PC-3 (cell line): ENCODE data around the gene ASB2. TPM values are rescaled to one million over a fixed set of nuclear protein-coding genes. Genes with fewer than 3 reads are reported as not detected.

Experiments
- ATAC-seq: fragments of 200-7000 bp; cut with Tn5 transposase; 2 replicates; pipeline ENCODE4 v1.9.1; 2020; ENCODE audit warnings: mild to moderate bottlenecking, moderate library complexity
- BruUV-seq: library from RNA; stranded (reverse); fragments of 400-500 nt; replicated peaks from 2 replicates; lab custom pipeline; 2021; lab: Mats Ljungman, UMichigan
- CTCF ChIA-PET: fragments of 300-600 bp; sonication (Branson Sonifier 250); formaldehyde crosslinking; loops from one replicate; lab custom pipeline; 2022; ENCODE audit warnings: antibody characterized with exemption; lab: Charles Lee
- POLR2A ChIA-PET: fragments of 300-600 bp; sonication (Branson Sonifier 250); formaldehyde crosslinking; loops from one replicate; lab custom pipeline; 2022; ENCODE audit warnings: antibody characterized with exemption; ENCODE audit not compliant: unreplicated experiment; lab: Charles Lee
- DNase-seq: peaks from one replicate; pipeline ENCODE4 v3.0.0-alpha.2; 2015
- H2AFZ ChIP-seq: fragments of 300-600 bp; sonication (generic); 2 replicates; pipeline ENCODE4 v1.6.0; 2016; ENCODE audit warnings: antibody characterized with exemption, low read length
- H3F3A ChIP-seq: fragments of 300-600 bp; sonication (generic); one replicate; pipeline ENCODE4 v1.6.0; 2017; ENCODE audit warnings: antibody characterized with exemption, low read length, control low read depth, mild to moderate bottlenecking; ENCODE audit not compliant: unreplicated experiment
- H3K27ac ChIP-seq: fragments of 300-600 bp; sonication (generic); 2 replicates; pipeline ENCODE4 v1.5.1; 2016; ENCODE audit warnings: mild to moderate bottlenecking, low read length
- H3K27me3 ChIP-seq: fragments of 300-600 bp; sonication (generic); 2 replicates; pipeline ENCODE4 v1.6.1; 2016; ENCODE audit warnings: low read length, mixed read lengths
- H3K36me3 ChIP-seq: fragments of 300-600 bp; sonication (generic); 2 replicates; pipeline ENCODE4 v1.6.1; 2016; ENCODE audit warnings: low read depth, mixed run types, low read length, mixed read lengths
- H3K4me1 ChIP-seq: fragments of 300-600 bp; sonication (generic); 2 replicates; pipeline ENCODE4 v1.5.1; 2016; ENCODE audit warnings: low read length; ENCODE audit not compliant: insufficient read depth
- H3K4me2 ChIP-seq: fragments of 300-600 bp; sonication (generic); 2 replicates; pipeline ENCODE4 v1.6.0; 2016; ENCODE audit warnings: low read length
- H3K4me3 ChIP-seq: fragments of 300-600 bp; sonication (generic); 2 replicates; pipeline ENCODE4 v1.5.1; 2016; ENCODE audit warnings: mild to moderate bottlenecking, low read length, mixed read lengths
- H3K79me2 ChIP-seq: fragments of 300-600 bp; sonication (generic); 2 replicates; pipeline ENCODE4 v1.6.1; 2017; ENCODE audit warnings: low read length, mixed read lengths
- H3K9ac ChIP-seq: fragments of 300-600 bp; sonication (generic); 2 replicates; pipeline ENCODE4 v1.6.0; 2016; ENCODE audit warnings: mild to moderate bottlenecking, low read length
- H3K9me2 ChIP-seq: fragments of 300-600 bp; sonication (generic); replicated peaks from 2 replicates; pipeline ENCODE4 v1.6.1; 2016; ENCODE audit warnings: mixed run types, low read length, mixed read lengths
- H3K9me3 ChIP-seq: fragments of 300-600 bp; sonication (generic); 2 replicates; pipeline ENCODE4 v1.6.1; 2016; ENCODE audit warnings: low read length, mixed read lengths
- H4K20me1 ChIP-seq: fragments of 300-600 bp; sonication (generic); 2 replicates; pipeline ENCODE4 v1.6.1; 2016; ENCODE audit warnings: low read length, mixed read lengths
- EZH2 ChIP-seq: fragments of 300-600 bp; sonication (generic); IDR thresholded peaks from one replicate; pipeline ENCODE4 v1.6.1; 2017; ENCODE audit warnings: antibody characterized with exemption, mild to moderate bottlenecking, low read length; ENCODE audit not compliant: unreplicated experiment
- EZH2phosphoT487 ChIP-seq: fragments of 300-600 bp; sonication (generic); IDR thresholded peaks from 2 replicates; pipeline ENCODE4 v1.6.1; 2018; ENCODE audit warnings: mild to moderate bottlenecking, antibody characterized with exemption, low read length, borderline replicate concordance
- intact Hi-C: fragments of 100-400 bp; cut with micrococcal nuclease; formaldehyde crosslinking; loops from 2 replicates; pipeline ENCODE4 v1.9.0; 2023
- microRNA-seq: library from miRNA; unstranded; fragments of <30 nt; microRNA quantifications from one replicate; pipeline ENCODE4 v1.1.0, GENCODE V29; 2020; ENCODE audit not compliant: unreplicated experiment
- total RNA-seq: library from RNA; depleted of rRNA; stranded (reverse); fragments of >200 nt; gene quantifications from 2 replicates; pipeline ENCODE4 v1.2.3, GENCODE V29; 2014; rRNA removed
- TF ChIP-seq, protein P1 (sequence below): fragments of 300-600 bp; sonication (generic); conservative IDR thresholded peaks from 2 replicates; pipeline ENCODE4 v1.5.1; 2017; ENCODE audit warnings: antibody characterized with exemption, low read depth, mild to moderate bottlenecking, low read length

The ASB2 gene
- total RNA-seq, 1 experiment from 2014 or later = 0.22 TPM

DNA sequence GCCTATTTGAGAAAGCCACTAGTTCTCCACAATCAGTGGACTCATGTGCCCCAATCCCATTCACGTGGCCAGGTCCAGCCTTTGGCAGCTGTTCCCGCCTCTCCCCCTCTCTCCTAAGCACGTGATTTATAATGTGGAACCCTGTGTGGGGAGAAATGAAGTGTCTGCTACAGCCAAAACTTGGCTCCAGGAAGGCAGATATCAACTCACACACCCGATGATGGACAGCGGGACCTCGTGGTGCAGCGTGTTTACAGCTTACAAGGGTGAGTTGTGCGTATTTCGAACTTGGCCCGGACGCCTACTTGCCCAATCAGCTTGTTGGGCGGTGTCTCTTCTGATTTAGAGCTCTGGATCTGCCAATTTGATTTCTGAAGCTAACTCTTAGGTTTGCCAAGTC is 87.4 kb downstream of the ASB2 start:
- H3K79me2 ChIP-seq = no peaks in the 10 kb centered on the region
- BruUV-seq = no TSS peak
- H3K4me1 ChIP-seq = no peaks in the 10 kb centered on the region
- TF ChIP-seq EZH2 = no peak
- TF ChIP-seq, protein P1, sequence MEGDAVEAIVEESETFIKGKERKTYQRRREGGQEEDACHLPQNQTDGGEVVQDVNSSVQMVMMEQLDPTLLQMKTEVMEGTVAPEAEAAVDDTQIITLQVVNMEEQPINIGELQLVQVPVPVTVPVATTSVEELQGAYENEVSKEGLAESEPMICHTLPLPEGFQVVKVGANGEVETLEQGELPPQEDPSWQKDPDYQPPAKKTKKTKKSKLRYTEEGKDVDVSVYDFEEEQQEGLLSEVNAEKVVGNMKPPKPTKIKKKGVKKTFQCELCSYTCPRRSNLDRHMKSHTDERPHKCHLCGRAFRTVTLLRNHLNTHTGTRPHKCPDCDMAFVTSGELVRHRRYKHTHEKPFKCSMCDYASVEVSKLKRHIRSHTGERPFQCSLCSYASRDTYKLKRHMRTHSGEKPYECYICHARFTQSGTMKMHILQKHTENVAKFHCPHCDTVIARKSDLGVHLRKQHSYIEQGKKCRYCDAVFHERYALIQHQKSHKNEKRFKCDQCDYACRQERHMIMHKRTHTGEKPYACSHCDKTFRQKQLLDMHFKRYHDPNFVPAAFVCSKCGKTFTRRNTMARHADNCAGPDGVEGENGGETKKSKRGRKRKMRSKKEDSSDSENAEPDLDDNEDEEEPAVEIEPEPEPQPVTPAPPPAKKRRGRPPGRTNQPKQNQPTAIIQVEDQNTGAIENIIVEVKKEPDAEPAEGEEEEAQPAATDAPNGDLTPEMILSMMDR = no peak
- TF ChIP-seq EZH2phosphoT487 = no peak
- CTCF ChIA-PET = no interaction called here
- H2AFZ ChIP-seq = no peak overlapping the region
- no peaks in the 10 kb centered on the region for H3K36me3 ChIP-seq
- POLR2A ChIA-PET = no interaction called here
- no peaks in the 10 kb centered on the region for H3K9me2 ChIP-seq
- no peak overlapping the region for H3K4me2 ChIP-seq
- no peak overlapping the region for H3K27ac ChIP-seq
- H4K20me1 ChIP-seq = no peaks in the 10 kb centered on the region
- peaks cover 62% of the 10 kb centered on the region for H3K27me3 ChIP-seq
- intact Hi-C loops = no loop called here
- no peak overlapping the region for H3K4me3 ChIP-seq
- DNase-seq (no peak), ATAC-seq (no peak)
- no peaks in the 10 kb centered on the region for H3F3A ChIP-seq
- H3K9me3 ChIP-seq = no peaks in the 10 kb centered on the region
- H3K9ac ChIP-seq = no peak overlapping the region

DNA sequence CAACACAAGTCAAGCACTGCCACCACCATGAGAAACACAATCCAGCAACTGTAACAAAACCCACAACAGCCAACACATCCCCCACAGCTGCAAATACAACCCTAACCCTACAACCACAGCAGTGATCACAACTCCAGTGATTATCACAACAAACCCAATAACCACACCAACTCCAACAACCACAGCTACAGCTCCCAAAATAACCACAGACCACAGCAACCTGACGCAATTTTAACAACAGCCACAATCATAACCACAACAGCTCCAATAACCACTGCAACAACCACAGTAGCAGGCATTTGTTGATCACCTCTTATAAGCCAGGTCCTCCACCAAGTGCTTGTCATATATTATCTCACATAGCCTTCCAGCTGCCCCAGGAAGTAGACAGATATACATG is 91.4 kb downstream of the ASB2 start:
- peaks cover 40% of the 10 kb centered on the region for H3K27me3 ChIP-seq
- H3K79me2 ChIP-seq = no peaks in the 10 kb centered on the region
- no peak overlapping the region for H3K4me3 ChIP-seq
- BruUV-seq = no TSS peak
- no peak overlapping the region for H3K27ac ChIP-seq
- H3F3A ChIP-seq = no peaks in the 10 kb centered on the region
- H3K36me3 ChIP-seq = no peaks in the 10 kb centered on the region
- no peaks in the 10 kb centered on the region for H3K9me3 ChIP-seq
- no peaks in the 10 kb centered on the region for H3K9me2 ChIP-seq
- no peak overlapping the region for H3K9ac ChIP-seq
- ChIA-PET CTCF (no interaction called here), POLR2A (no interaction called here)
- no peak overlapping the region for H2AFZ ChIP-seq
- TF ChIP-seq EZH2phosphoT487 (no peak), EZH2 (no peak)
- TF ChIP-seq, protein P1 = no peak
- intact Hi-C loops = no loop called here
- no peaks in the 10 kb centered on the region for H3K4me1 ChIP-seq
- no peaks in the 10 kb centered on the region for H4K20me1 ChIP-seq
- ATAC-seq (no peak), DNase-seq (no peak)
- no peak overlapping the region for H3K4me2 ChIP-seq

Small RNA genes within 50 kb of the gene (microRNA-seq; reads per million reads assigned to microRNA genes)
- gene MIR4506 = not detected

Other genes starting within 250 kb of the ASB2 start
- 0.04 TPM in 1 of 2 replicates, not detected in the other for gene PRIMA1, start 188.1 kb downstream of the ASB2 start, total RNA-seq
- not detected in 2 replicates for gene FAM181A, start 49.2 kb downstream of the ASB2 start, total RNA-seq
- not detected in 2 replicates for gene CCDC197, start 20.7 kb upstream of the ASB2 start, total RNA-seq
- gene OTUB2, start 49.8 kb upstream of the ASB2 start, total RNA-seq = 7.7 and 9.0 TPM in 2 replicates
- gene DDX24, start 104.6 kb upstream of the ASB2 start, total RNA-seq = 120 and 126 TPM in 2 replicates
- 7.8 and 16.9 TPM in 2 replicates for gene IFI27L1, start 104.7 kb upstream of the ASB2 start, total RNA-seq
- gene IFI27, start 134.2 kb upstream of the ASB2 start, total RNA-seq = 4.3 TPM in 1 of 2 replicates, not detected in the other
- gene IFI27L2, start 153.0 kb upstream of the ASB2 start, total RNA-seq = 29.3 and 42.7 TPM in 2 replicates
- 0.11 TPM in 1 of 2 replicates, not detected in the other for gene PPP4R4, start 197.8 kb upstream of the ASB2 start, total RNA-seq